IMR-90 (cell line): ENCODE data around the gene KCNQ2. TPM values are rescaled to one million over a fixed set of nuclear protein-coding genes. Genes with fewer than 3 reads are reported as not detected.

Source experiments
- ATAC-seq: fragments of 200-7000 bp; cut with Tn5 transposase; 2 replicates; pipeline ENCODE4 v1.9.1; 2020; ENCODE audit warnings: low read depth, mild to moderate bottlenecking, moderate library complexity
- BruUV-seq: library from RNA; stranded (reverse); fragments of 400-500 nt; replicated peaks from 2 replicates; lab custom pipeline; 2021; lab: Mats Ljungman, UMichigan
- CTCF ChIA-PET: fragments of 300-600 bp; formaldehyde crosslinking; extraction: SDS; loops from one replicate; lab custom pipeline; 2021; ENCODE audit warnings: antibody characterized with exemption; lab: Yijun Ruan, JAX
- POLR2A ChIA-PET: fragments of 300-600 bp; sonication (Branson Sonifier 250); formaldehyde crosslinking; loops from one replicate; lab custom pipeline; 2022; ENCODE audit warnings: antibody characterized with exemption; ENCODE audit not compliant: unreplicated experiment; lab: Charles Lee
- DNase-seq: peaks from one replicate; pipeline ENCODE4 v3.0.0; 2013
- H2AFZ ChIP-seq: replicated peaks from 2 replicates; pipeline ENCODE3; 2013; ENCODE audit warnings: low read length, mild to moderate bottlenecking; ENCODE audit not compliant: poor library complexity
- H2AK5ac ChIP-seq: 2 replicates; pipeline ENCODE4 v1.6.1; 2013; ENCODE audit warnings: low read depth, low read length, inconsistent platforms
- H2AK9ac ChIP-seq: replicated peaks from 2 replicates; pipeline ENCODE3; 2013; ENCODE audit warnings: mild to moderate bottlenecking, low read depth, low read length, moderate library complexity; ENCODE audit not compliant: poor library complexity
- H2BK120ac ChIP-seq: 2 replicates; pipeline ENCODE4 v1.6.1; 2013; ENCODE audit warnings: low read depth, low read length, inconsistent platforms
- H2BK15ac ChIP-seq: 3 replicates; pipeline ENCODE4 v1.6.1; 2013; ENCODE audit warnings: low read depth, low read length, inconsistent platforms
- H2BK20ac ChIP-seq: 2 replicates; pipeline ENCODE4 v1.6.1; 2013; ENCODE audit warnings: low read depth, mild to moderate bottlenecking, inconsistent platforms, low read length, moderate library complexity
- H2BK5ac ChIP-seq: 2 replicates; pipeline ENCODE4 v1.6.1; 2013; ENCODE audit warnings: mild to moderate bottlenecking, low read depth, low read length, inconsistent platforms; ENCODE audit not compliant: poor library complexity, severe bottlenecking
- H3K14ac ChIP-seq: replicated peaks from 2 replicates; pipeline ENCODE4 v1.6.1; 2013; ENCODE audit warnings: low read depth, low read length, inconsistent platforms
- H3K18ac ChIP-seq: 2 replicates; pipeline ENCODE4 v1.6.1; 2013; ENCODE audit warnings: low read depth, low read length, control low read depth
- H3K23ac ChIP-seq: 2 replicates; pipeline ENCODE4 v1.6.1; 2013; ENCODE audit warnings: low read depth, low read length, inconsistent platforms
- H3K27ac ChIP-seq: 2 replicates; pipeline ENCODE4 v1.5.1; 2013; ENCODE audit warnings: mild to moderate bottlenecking, control low read depth, low read length; ENCODE audit not compliant: insufficient read depth
- H3K27me3 ChIP-seq: 2 replicates; pipeline ENCODE4 v1.6.1; 2013; ENCODE audit warnings: low read length; ENCODE audit not compliant: control insufficient read depth, insufficient read depth
- H3K36me3 ChIP-seq: 2 replicates; pipeline ENCODE4 v1.6.1; 2013; ENCODE audit warnings: low read length, mixed read lengths; ENCODE audit not compliant: control insufficient read depth, insufficient read depth
- H3K4ac ChIP-seq: 2 replicates; pipeline ENCODE4 v1.6.1; 2013; ENCODE audit warnings: low read depth, low read length, inconsistent platforms
- H3K4me1 ChIP-seq: 2 replicates; pipeline ENCODE4 v1.6.1; 2013; ENCODE audit warnings: low read length, mixed read lengths; ENCODE audit not compliant: control insufficient read depth, insufficient read depth
- H3K4me2 ChIP-seq: 2 replicates; pipeline ENCODE4 v1.6.1; 2013; ENCODE audit warnings: low read depth, mild to moderate bottlenecking, control low read depth, low read length, moderate library complexity
- H3K4me3 ChIP-seq: 2 replicates; pipeline ENCODE4 v1.5.1; 2013; ENCODE audit warnings: low read depth, mild to moderate bottlenecking, control low read depth, low read length, moderate library complexity; ENCODE audit not compliant: insufficient read depth
- H3K56ac ChIP-seq: 2 replicates; pipeline ENCODE4 v1.6.1; 2013; ENCODE audit warnings: low read length, inconsistent platforms; ENCODE audit not compliant: insufficient read depth; ENCODE audit errors: extremely low read depth
- H3K79me1 ChIP-seq, 2 experiments: 2 replicates each; pipeline ENCODE4 v1.6.1; 2013; ENCODE audit warnings: low read length in 2 of 2, inconsistent platforms in 1 of 2, low read depth in 1 of 2
- H3K9ac ChIP-seq: 2 replicates; pipeline ENCODE4 v1.6.1; 2013; ENCODE audit warnings: low read depth, low read length, control low read depth
- H3K9me1 ChIP-seq: 2 replicates; pipeline ENCODE4 v1.6.1; 2013; ENCODE audit warnings: low read length, inconsistent platforms; ENCODE audit not compliant: insufficient read depth
- H3K9me3 ChIP-seq: 2 replicates; pipeline ENCODE4 v1.6.1; 2013; ENCODE audit warnings: low read length; ENCODE audit not compliant: control insufficient read depth, insufficient read depth
- H4K20me1 ChIP-seq: 2 replicates; pipeline ENCODE4 v1.6.1; 2013; ENCODE audit warnings: low read length, inconsistent platforms; ENCODE audit not compliant: insufficient read depth
- H4K5ac ChIP-seq: 2 replicates; pipeline ENCODE4 v1.6.1; 2013; ENCODE audit warnings: mild to moderate bottlenecking, low read depth, low read length, control low read depth
- H4K8ac ChIP-seq, 2 experiments: 2 replicates each; pipeline ENCODE4 v1.6.1; 2013; ENCODE audit warnings: low read depth in 2 of 2, low read length in 2 of 2, control low read depth in 1 of 2, inconsistent platforms in 1 of 2
- H4K91ac ChIP-seq: 2 replicates; pipeline ENCODE4 v1.6.1; 2013; ENCODE audit warnings: low read depth, low read length, inconsistent platforms; ENCODE audit not compliant: insufficient read depth
- BHLHE40 ChIP-seq: fragments of 150-350 bp; IDR thresholded peaks from 2 replicates; pipeline ENCODE4 v1.6.1; 2016; ENCODE audit warnings: mild to moderate bottlenecking, low read depth, low read length
- CEBPB ChIP-seq: IDR thresholded peaks from 2 replicates; pipeline ENCODE4 v1.6.1; 2012; ENCODE audit warnings: low read depth, low read length, improper control_type of control experiment
- CHD1 ChIP-seq: IDR thresholded peaks from 2 replicates; pipeline ENCODE4 v1.6.1; 2012; ENCODE audit warnings: low read depth, low read length, improper control_type of control experiment
- FOS ChIP-seq: fragments of 150-350 bp; IDR thresholded peaks from 2 replicates; pipeline ENCODE4 v1.6.1; 2016; ENCODE audit warnings: low read depth, low read length
- MAFK ChIP-seq: IDR thresholded peaks from 2 replicates; pipeline ENCODE4 v1.6.1; 2012; ENCODE audit warnings: low read depth, low read length, improper control_type of control experiment
- MAZ ChIP-seq: IDR thresholded peaks from 2 replicates; pipeline ENCODE4 v1.6.1; 2012; ENCODE audit warnings: low read depth, mild to moderate bottlenecking, low read length, improper control_type of control experiment, moderate library complexity, borderline replicate concordance
- MXI1 ChIP-seq: IDR thresholded peaks from 2 replicates; pipeline ENCODE4 v1.6.1; 2012; ENCODE audit warnings: low read depth, mild to moderate bottlenecking, low read length, moderate library complexity, borderline replicate concordance
- NFE2L2 ChIP-seq: fragments of 150-350 bp; IDR thresholded peaks from 2 replicates; pipeline ENCODE4 v1.6.1; 2016; ENCODE audit warnings: low read depth, mild to moderate bottlenecking, low read length
- POLR2A ChIP-seq: IDR thresholded peaks from 2 replicates; pipeline ENCODE4 v1.6.1; 2012; ENCODE audit warnings: mild to moderate bottlenecking, low read depth, low read length
- RAD21 ChIP-seq: IDR thresholded peaks from 2 replicates; pipeline ENCODE4 v1.6.1; 2012; ENCODE audit warnings: low read length, improper control_type of control experiment
- RCOR1 ChIP-seq: IDR thresholded peaks from 2 replicates; pipeline ENCODE4 v1.6.1; 2012; ENCODE audit warnings: mild to moderate bottlenecking, low read length, improper control_type of control experiment; ENCODE audit not compliant: insufficient replicate concordance
- RFX5 ChIP-seq: IDR thresholded peaks from 2 replicates; pipeline ENCODE4 v1.8.0; 2012; ENCODE audit warnings: low read depth, mild to moderate bottlenecking, low read length, moderate library complexity
- SMC3 ChIP-seq: fragments of 150-350 bp; IDR thresholded peaks from 2 replicates; pipeline ENCODE4 v1.6.1; 2016; ENCODE audit warnings: low read depth, mild to moderate bottlenecking, antibody characterized with exemption, low read length, moderate library complexity
- WGBS, 2 experiments: methylation state at CpG; one replicate each; pipeline versions ENCODE4 v1.1.5 to v1.1.7; 2013; ENCODE audit warnings: missing lambda C conversion rate in 2 of 2; ENCODE audit not compliant: insufficient read length in 1 of 2; ENCODE audit errors: extremely low coverage in 2 of 2; 5-methylcytosine and 5-hydroxymethylcytosine counted together
- dilution Hi-C: fragments of 300-500 bp; cut with HindIII; formaldehyde crosslinking; loops from one replicate; pipeline ENCODE4 v1.14.3; 2018; ENCODE audit warnings: low sequenced_read_pairs; ENCODE audit not compliant: unreplicated experiment
- in situ Hi-C: fragments of 300-500 bp; cut with MboI; formaldehyde crosslinking; loops from 3 replicates; pipeline ENCODE4 v1.14.3; 2019; ENCODE audit warnings: low sequenced_read_pairs, inconsistent platforms, mixed read lengths
- intact Hi-C: fragments of 100-400 bp; cut with micrococcal nuclease; formaldehyde crosslinking; loops from 2 replicates; pipeline ENCODE4 v1.10.0; 2022
- polyA plus RNA-seq, 3 experiments: library from polyadenylated mRNA; depleted of rRNA; stranded (reverse); fragments of >200 nt; gene quantifications; 2 replicates each; pipeline ENCODE4 v1.2.3, GENCODE V29; 2012; ENCODE audit warnings: low replicate concordance in 1 of 3
- total RNA-seq: library from RNA; depleted of rRNA; stranded (reverse); fragments of >200 nt; gene quantifications from 2 replicates; pipeline ENCODE4 v1.2.3, GENCODE V29; 2012
- TF ChIP-seq, protein P1 (sequence below): conservative IDR thresholded peaks from 2 replicates; pipeline ENCODE4 v1.5.1; 2012; ENCODE audit warnings: mild to moderate bottlenecking, low read depth, low read length, improper control_type of control experiment
- TF ChIP-seq, protein P2 (sequence below): fragments of 150-350 bp; IDR thresholded peaks from 2 replicates; pipeline ENCODE4 v1.6.1; 2016; ENCODE audit warnings: low read depth, mild to moderate bottlenecking, low read length, moderate library complexity, borderline replicate concordance
- TF ChIP-seq, protein P3 (sequence below): fragments of 150-350 bp; IDR thresholded peaks from 2 replicates; pipeline ENCODE4 v1.6.1; 2017; ENCODE audit warnings: mild to moderate bottlenecking, antibody characterized with exemption, low read length, low read depth

Gene KCNQ2
- total and polyA plus RNA-seq, 2 of the 4 experiments (the other 2 are of a cell fraction): 0.02 TPM; not detected in 1

DNA sequence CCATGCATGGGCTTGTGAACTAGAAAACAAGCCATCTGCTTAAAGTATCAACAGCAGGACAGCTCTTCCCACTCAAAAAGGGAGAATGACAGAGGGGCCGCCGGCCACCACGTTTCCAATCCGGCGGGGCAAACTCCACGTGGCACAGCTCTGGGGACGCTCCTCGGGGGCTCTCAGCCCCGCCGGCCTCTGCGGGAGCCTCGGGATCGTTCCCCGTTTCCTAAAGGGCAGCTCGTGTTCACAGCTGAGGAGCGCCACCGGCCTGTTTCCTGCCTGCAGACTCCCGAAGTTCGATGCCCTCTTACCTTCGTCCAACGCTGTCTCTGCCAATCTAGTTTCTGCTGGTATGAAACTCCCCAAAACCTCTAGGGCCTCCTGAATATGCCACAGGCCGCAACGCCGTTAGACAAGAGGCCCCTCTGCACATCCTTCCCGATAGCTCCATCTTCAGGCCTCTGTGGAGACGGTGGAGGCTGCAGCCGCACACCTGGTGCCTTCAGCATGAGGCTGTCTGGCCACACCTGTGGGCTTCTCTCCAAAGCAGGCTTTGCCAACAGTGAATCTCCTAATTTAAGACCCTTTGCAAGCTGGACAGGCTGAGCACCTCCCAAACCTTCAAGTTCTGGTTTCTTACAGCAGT is 46.5 kb downstream of the KCNQ2 start:
- no peak overlapping the region for H2BK5ac ChIP-seq
- CTCF ChIA-PET: no interaction called here

More for the DNA sequence above, 46.5 kb downstream of the KCNQ2 start:
- no peaks in the 10 kb centered on the region for H4K20me1 ChIP-seq
- WGBS, 2 experiments: 79% methylated on average over 25 of the region's 27 CpGs; no CpG with 5 or more reads in 1 of the 2 experiments
- no peaks in the 10 kb centered on the region for H3K79me1 ChIP-seq
- H3K4me1 ChIP-seq: no peaks in the 10 kb centered on the region
- ATAC-seq (no peak), DNase-seq (no peak)
- no peak overlapping the region for H2BK20ac ChIP-seq
- in situ Hi-C loops: no loop called here
- H3K27ac ChIP-seq: no peak overlapping the region
- no peak overlapping the region for H3K4me2 ChIP-seq
- intact Hi-C loops: no loop called here
- H3K23ac ChIP-seq: no peak overlapping the region
- H4K8ac ChIP-seq: no peak overlapping the region
- no TSS peak for BruUV-seq
- no peak overlapping the region for H3K14ac ChIP-seq
- no peak overlapping the region for H3K9ac ChIP-seq
- no peak overlapping the region for H2AFZ ChIP-seq
- no peaks in the 10 kb centered on the region for H3K9me3 ChIP-seq
- H3K56ac ChIP-seq: no peak overlapping the region
- POLR2A ChIA-PET: no interaction called here
- H2AK5ac ChIP-seq: no peak overlapping the region
- H2AK9ac ChIP-seq: no peak overlapping the region
- TF ChIP-seq, protein P1, sequence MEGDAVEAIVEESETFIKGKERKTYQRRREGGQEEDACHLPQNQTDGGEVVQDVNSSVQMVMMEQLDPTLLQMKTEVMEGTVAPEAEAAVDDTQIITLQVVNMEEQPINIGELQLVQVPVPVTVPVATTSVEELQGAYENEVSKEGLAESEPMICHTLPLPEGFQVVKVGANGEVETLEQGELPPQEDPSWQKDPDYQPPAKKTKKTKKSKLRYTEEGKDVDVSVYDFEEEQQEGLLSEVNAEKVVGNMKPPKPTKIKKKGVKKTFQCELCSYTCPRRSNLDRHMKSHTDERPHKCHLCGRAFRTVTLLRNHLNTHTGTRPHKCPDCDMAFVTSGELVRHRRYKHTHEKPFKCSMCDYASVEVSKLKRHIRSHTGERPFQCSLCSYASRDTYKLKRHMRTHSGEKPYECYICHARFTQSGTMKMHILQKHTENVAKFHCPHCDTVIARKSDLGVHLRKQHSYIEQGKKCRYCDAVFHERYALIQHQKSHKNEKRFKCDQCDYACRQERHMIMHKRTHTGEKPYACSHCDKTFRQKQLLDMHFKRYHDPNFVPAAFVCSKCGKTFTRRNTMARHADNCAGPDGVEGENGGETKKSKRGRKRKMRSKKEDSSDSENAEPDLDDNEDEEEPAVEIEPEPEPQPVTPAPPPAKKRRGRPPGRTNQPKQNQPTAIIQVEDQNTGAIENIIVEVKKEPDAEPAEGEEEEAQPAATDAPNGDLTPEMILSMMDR: no peak
- TF ChIP-seq SMC3 (no peak), RFX5 (no peak), CEBPB (no peak), MAFK (no peak), CHD1 (no peak), FOS (no peak), NFE2L2 (no peak), MXI1 (no peak), POLR2A (no peak), RAD21 (no peak), BHLHE40 (no peak), RCOR1 (no peak), MAZ (no peak)
- TF ChIP-seq, protein P2, sequence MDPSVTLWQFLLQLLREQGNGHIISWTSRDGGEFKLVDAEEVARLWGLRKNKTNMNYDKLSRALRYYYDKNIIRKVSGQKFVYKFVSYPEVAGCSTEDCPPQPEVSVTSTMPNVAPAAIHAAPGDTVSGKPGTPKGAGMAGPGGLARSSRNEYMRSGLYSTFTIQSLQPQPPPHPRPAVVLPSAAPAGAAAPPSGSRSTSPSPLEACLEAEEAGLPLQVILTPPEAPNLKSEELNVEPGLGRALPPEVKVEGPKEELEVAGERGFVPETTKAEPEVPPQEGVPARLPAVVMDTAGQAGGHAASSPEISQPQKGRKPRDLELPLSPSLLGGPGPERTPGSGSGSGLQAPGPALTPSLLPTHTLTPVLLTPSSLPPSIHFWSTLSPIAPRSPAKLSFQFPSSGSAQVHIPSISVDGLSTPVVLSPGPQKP: no peak
- TF ChIP-seq, protein P3, sequence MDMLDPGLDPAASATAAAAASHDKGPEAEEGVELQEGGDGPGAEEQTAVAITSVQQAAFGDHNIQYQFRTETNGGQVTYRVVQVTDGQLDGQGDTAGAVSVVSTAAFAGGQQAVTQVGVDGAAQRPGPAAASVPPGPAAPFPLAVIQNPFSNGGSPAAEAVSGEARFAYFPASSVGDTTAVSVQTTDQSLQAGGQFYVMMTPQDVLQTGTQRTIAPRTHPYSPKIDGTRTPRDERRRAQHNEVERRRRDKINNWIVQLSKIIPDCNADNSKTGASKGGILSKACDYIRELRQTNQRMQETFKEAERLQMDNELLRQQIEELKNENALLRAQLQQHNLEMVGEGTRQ: no peak
- dilution Hi-C loops: no loop called here
- peaks cover 9% of the 10 kb centered on the region; the same call in 1 of the 2 replicates for H3K27me3 ChIP-seq
- H3K9me1 ChIP-seq: no peaks in the 10 kb centered on the region
- no peak overlapping the region for H4K91ac ChIP-seq
- H3K18ac ChIP-seq: no peak overlapping the region
- H3K36me3 ChIP-seq: no peaks in the 10 kb centered on the region
- H2BK15ac ChIP-seq: no peak overlapping the region
- no peak overlapping the region for H2BK120ac ChIP-seq
- no peak overlapping the region for H3K4ac ChIP-seq
- no peak overlapping the region for H3K4me3 ChIP-seq
- H4K5ac ChIP-seq: no peak overlapping the region
